Adipose tissue (tissue), 3 donors: ENCODE results near the gene THEMIS. TPM values are rescaled to one million over a fixed set of nuclear protein-coding genes. Genes with fewer than 3 reads are reported as not detected.
"Not testable (repeated sequence)": the region's sequence is repeated elsewhere in the genome, so short reads cannot be mapped to it uniquely, and the experiment has no call there.

Source experiments
- H3K27ac ChIP-seq: one replicate; pipeline ENCODE4 v1.5.1; 2013; ENCODE audit warnings: low read depth, low read length
- WGBS, 3 donors: extraction: QIAGEN DNeasy Blood & Tissue Kit; methylation state at CpG; one replicate each; pipeline ENCODE4 v1.1.7; 2013; 5-methylcytosine and 5-hydroxymethylcytosine counted together
- polyA plus RNA-seq, 3 donors: library from polyadenylated mRNA; stranded (reverse); fragments of 200-250 nt; gene quantifications; one replicate each; pipeline ENCODE4 v1.2.3, GENCODE V29; 2013
- donor health status: healthy with polysubstance abuse.
- donor health status: Bipolar disorder and iron deficiency.
- donor health status: healthy.

Gene THEMIS
- polyA plus RNA-seq, result under 1 TPM in 2 of 3 donors, not detected in 1; 0.12 to 0.25 TPM

GRCh38 chr6:127900935-127901334, at the start of gene THEMIS:
Gene THEMIS, minus strand, starts transcription at chr6:127901058. Its CDS starts 126 bp downstream, at chr6:127900932.
- 60 to 81% (median 73%) methylated on average over 2 of the region's 2 CpGs for WGBS, 3 donors
- no peak within 1 kb of the TSS for H3K27ac ChIP-seq

GRCh38 chr6:127949251-127949650, 48.4 kb upstream of the THEMIS start:
- 86 to 95% (median 91%) methylated on average over 3 of the region's 3 CpGs for WGBS, 3 donors

DNA sequence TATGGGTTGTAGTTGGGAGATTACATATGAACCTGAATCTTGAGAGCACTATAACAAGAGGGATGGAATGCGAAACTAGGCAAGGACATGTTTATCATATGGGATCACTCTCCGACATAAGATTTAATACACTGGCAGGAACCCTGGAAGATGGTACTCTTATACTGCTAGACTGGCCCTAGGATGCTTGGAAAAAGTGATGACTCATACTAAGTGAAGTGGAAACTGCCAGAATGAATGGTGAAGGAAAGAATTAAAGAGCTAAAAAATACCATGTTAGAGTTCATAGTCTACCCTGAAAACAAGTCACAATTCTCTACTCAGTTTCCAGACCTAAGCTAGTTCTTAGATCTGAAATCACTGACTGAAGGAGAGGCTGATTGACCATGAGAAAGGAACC, 45.5 kb upstream of the THEMIS start:
- 92 to 97% (median 96%) methylated on average over 2 of the region's 2 CpGs for WGBS, 3 donors

More at GRCh38 chr6:127949251-127949650, 48.4 kb upstream of the THEMIS start:
- H3K27ac ChIP-seq, result no peak overlapping the region

DNA sequence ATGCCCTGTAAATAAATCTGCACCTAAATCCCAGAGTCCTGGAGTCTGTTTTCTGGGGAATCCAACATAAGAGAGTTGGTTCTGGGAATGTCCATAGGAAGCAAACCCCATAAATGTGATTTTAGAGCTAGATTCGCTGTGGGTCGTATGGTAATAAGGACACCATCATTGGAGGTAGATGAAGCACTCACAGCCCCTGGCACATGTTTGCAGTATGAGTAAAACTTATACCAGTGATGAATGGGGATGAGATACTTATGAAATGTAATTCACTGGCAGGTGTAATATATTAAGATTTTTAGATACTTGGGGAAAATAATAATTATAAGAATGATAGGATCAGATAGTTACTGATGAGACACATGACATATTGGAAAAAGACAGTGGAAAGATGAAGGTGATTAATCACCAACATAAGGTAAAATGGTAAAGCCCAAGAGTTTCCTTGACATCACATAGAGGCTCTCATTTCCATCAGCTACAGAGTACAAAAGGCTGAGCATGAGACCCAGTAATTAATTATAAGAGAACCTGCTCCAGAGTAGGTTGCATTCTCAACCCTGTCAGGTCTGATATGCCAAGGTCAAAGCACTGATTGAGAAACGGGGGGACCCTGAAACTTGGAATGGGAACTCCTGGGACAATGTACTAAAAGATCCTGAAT, 44.7 kb upstream of the THEMIS start:
- WGBS, 3 donors, result 76 to 88% (median 88%) methylated on average over 3 of the region's 3 CpGs

More for the DNA sequence above, 45.5 kb upstream of the THEMIS start:
- H3K27ac ChIP-seq, result no peak overlapping the region

DNA sequence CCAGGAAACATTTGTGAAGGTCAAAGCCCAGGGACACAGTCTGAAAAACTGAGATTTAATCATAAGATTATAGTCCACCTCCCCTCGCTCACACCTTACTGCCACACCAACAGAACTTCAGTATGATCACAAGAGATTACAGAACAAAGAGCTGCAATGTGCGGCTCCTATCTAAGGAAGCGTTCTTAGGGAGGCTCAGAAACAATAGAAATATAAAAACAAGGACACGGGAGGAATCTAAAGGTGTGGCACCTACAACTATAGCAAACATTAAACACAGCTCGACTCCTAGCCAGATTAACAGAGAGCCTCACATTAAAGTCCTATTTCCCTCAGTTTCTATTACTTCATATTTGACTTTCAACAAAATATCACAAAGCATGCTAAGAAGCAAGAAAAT, 40.4 kb upstream of the THEMIS start:
- no peak overlapping the region for H3K27ac ChIP-seq
- 75 to 92% (median 89%) methylated on average over 5 of the region's 5 CpGs for WGBS, 3 donors

More for the DNA sequence above, 44.7 kb upstream of the THEMIS start:
- no peak overlapping the region for H3K27ac ChIP-seq

GRCh38 chr6:127939442-127940066, 38.7 kb upstream of the THEMIS start:
- WGBS, 3 donors, result 22 to 43% (median 33%) methylated on average over 3 of the region's 3 CpGs
- H3K27ac ChIP-seq, result no peak overlapping the region

GRCh38 chr6:127938701-127939100, 37.8 kb upstream of the THEMIS start:
- H3K27ac ChIP-seq, result no peak overlapping the region

DNA sequence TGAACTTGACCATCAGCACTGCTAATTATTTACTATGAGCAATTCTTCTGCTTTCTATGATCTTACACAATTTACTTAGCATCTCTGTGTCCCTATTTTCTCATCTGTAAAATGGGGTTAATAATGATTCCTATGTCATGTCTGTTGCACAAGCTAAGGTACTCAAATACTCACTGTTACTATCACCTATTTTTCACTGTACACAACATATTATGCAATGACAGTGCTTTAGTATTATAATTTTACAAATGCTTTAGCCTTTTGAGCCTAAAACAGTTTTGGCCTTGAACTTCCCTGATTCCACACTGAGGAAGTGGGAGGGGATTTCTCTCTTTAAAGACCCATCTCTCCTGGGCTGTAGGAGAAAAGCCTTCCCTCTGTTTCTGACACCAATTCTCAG, 36.9 kb upstream of the THEMIS start:
- no peak overlapping the region for H3K27ac ChIP-seq

GRCh38 chr6:127937102-127937501, 36.2 kb upstream of the THEMIS start:
- no peak overlapping the region for H3K27ac ChIP-seq
- 71 to 82% (median 76%) methylated on average over 2 of the region's 2 CpGs for WGBS, 3 donors

DNA sequence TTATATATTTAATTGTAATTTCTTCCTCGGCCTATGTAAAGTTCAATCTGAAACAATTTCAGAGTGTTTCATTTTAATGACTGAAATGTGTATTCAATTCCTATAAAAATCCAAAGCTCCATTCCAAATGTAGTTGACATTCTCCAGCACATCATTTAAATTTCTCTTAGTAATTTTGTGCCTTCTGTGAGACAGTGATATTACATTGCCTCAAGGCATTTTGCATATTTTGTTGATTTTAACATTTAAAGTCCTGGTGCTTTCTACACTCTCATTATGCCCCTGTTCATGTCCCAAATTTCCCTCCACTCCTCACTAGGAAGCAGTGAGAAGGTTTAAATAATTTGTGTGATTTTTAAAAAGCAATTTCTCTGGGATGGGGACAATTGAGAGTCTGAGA, 34.1 kb upstream of the THEMIS start:
- 73 to 86% (median 75%) methylated on average over 1 of the region's 1 CpG for WGBS, 3 donors
- no peak overlapping the region for H3K27ac ChIP-seq

- no peak overlapping the region for H3K27ac ChIP-seq
- WGBS, 3 donors, result 84 to 90% (median 86%) methylated on average over 7 of the region's 7 CpGs
These were observed 33.3 kb upstream of the THEMIS start for GRCh38 chr6:127933852-127934840.

- H3K27ac ChIP-seq, result no peak overlapping the region
- WGBS, 3 donors, result 77 to 91% (median 90%) methylated on average over 1 of the region's 1 CpG
These were observed 32.3 kb upstream of the THEMIS start for GRCh38 chr6:127933137-127933536.

DNA sequence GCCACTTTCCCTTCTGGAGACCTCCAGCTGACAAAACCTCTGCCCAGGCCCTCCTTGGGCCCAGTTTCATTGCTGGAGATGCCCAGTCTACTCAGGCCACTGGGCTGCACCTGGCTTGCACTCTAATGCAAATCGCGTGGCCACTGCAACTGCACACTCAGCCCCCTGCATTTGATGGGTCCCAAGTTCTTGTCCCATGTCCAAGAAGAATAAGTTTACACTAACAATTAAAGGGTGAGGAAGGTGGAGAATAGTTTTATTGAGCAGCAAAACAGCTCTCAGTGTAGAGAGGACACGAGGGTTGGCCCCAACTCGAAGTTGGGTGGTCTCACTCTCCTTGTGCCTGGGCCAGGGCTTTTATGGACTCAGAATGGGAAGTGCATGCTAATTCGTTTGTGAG, 31.9 kb upstream of the THEMIS start:
- WGBS, 3 donors, result 69 to 89% (median 79%) methylated on average over 5 of the region's 5 CpGs
- H3K27ac ChIP-seq, result no peak overlapping the region

GRCh38 chr6:127926441-127926840, 25.6 kb upstream of the THEMIS start:
- H3K27ac ChIP-seq, result not testable (repeated sequence)
- 85 to 88% (median 87%) methylated on average over 6 to 10 of the region's 10 CpGs for WGBS, 3 donors

- WGBS, 3 donors, result 73 to 91% (median 89%) methylated on average over 2 of the region's 2 CpGs
These were observed 23.6 kb upstream of the THEMIS start for GRCh38 chr6:127924440-127924839.

GRCh38 chr6:127924031-127924430, 23.2 kb upstream of the THEMIS start:
- no peak overlapping the region for H3K27ac ChIP-seq

More at GRCh38 chr6:127924440-127924839, 23.6 kb upstream of the THEMIS start:
- no peak overlapping the region for H3K27ac ChIP-seq

- WGBS, 3 donors, result 79 to 86% (median 79%) methylated on average over 2 of the region's 2 CpGs
- H3K27ac ChIP-seq, result no peak overlapping the region
These were observed 22.3 kb upstream of the THEMIS start for GRCh38 chr6:127923135-127923534.

DNA sequence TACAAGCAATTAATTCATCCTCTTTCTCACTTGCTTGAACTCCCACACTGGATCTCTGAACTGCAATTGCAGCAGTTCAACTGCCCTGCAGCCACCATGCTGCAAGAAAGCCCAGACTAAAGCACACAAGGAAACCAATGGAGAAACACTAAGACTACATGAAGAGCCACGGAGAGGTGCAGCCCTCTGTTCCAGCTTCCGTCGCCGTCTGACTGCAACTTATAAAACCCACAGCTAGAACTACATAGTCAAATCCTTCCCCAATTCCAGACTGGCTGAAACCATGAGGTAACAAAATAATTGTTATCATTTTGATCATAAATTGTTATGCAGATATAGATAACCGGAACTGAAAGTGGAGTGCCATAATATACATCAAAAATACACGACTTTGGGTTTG, 21.1 kb upstream of the THEMIS start:
- H3K27ac ChIP-seq, result no peak overlapping the region
- WGBS, 3 donors, result 90 to 93% (median 92%) methylated on average over 6 of the region's 6 CpGs

DNA sequence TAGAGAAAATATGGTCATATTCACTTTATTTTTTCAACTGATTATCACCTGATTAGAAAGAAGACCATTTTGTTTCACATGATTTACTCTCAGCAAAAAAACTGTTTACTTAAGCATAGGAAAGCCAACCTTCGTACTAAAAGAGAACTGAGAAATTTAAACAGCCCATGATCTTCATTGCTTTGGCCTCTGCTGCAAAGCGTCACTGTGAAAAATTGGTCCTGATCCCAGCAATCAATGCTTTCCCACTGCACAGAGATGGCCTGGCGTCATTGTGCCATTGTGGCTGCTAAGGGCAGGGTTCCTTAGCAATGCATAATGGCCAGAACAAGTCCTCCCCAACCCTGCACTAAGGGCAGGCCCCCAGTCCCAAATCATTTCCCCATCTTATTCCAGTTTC, 19.9 kb upstream of the THEMIS start:
- no peak overlapping the region for H3K27ac ChIP-seq
- WGBS, 3 donors, result 44 to 75% (median 74%) methylated on average over 3 of the region's 3 CpGs
